OCI-LY3 (cell line): ENCODE measurements around the gene HNRNPF.

ENCODE experiments used
- CTCF ChIP-seq: fragments of 200-600, 300-600 bp; sonication (generic); IDR thresholded peaks from 2 replicates; pipeline ENCODE4 v1.5.1; 2014; ENCODE audit warnings: antibody characterized with exemption, low read length, low read depth
- EZH2phosphoT487 ChIP-seq: fragments of 200-600 bp; shearing (Covaris generic); IDR thresholded peaks from 2 replicates; pipeline ENCODE4 v1.6.1; 2018; ENCODE audit warnings: antibody characterized with exemption, mixed run types, low read depth

GRCh38 chr10:43458227-43458626 is 49.2 kb upstream of the HNRNPF start:
- no peak for TF ChIP-seq CTCF
- TF ChIP-seq EZH2phosphoT487, result no peak
